ENCODE measurements around the gene KYNU.

Gene KYNU

DNA sequence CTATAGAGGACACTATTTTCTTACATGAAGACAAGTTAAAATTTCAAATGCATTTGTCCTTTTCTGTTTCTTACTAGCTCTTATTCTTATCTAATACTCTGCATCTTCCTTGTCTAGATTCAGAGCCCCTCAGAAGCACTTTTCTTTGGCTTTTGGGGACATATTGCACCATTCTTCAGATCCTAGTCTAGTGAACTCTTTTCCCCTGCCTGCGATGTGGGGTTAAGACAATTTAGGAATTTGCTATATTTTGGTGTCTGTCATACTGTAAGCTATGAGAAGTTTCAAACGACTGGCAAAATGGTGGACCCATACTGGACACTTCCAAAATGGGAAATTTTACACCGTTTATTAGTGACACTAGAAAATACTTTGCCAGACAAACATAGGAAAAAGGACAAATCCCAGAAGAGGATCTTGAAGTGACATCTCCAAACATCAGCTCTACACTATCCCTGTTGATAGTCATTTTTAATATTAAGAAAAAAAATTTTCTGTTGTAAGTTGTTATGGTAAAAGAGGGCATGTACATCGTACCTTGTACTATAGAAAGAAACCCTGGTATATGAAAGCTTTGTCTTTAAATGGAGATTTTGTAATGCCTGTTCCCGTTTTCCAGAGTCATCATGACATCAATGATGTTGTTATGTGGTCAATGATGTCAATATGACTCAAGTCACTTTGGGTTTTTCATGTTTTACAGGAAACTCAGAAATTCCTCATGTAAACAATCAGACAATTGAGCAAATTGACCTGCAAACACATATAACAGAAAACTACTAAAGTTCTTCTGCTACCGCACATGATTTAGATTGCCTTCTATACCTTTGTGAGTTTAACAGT is 4.4 kb upstream of the KYNU start:
- no peak overlapping the region for H3K27ac ChIP-seq (ENCODE audit: low read depth, low read length, poor library complexity, severe bottlenecking)
- H3K4me1 ChIP-seq (ENCODE audit: insufficient read depth, low read length, severe bottlenecking), result no peaks in the 10 kb centered on the region
- no peaks in the 10 kb centered on the region for H4K20me1 ChIP-seq (ENCODE audit: insufficient read depth, low read length)
- H2AFZ ChIP-seq (ENCODE audit: low read length), result no peak overlapping the region
- no peaks in the 10 kb centered on the region for H3K9me2 ChIP-seq (ENCODE audit: low read depth, low read length)
- no peaks in the 10 kb centered on the region for H3K79me2 ChIP-seq (ENCODE audit: insufficient read depth, low read length)
- no peak for TF ChIP-seq EZH2 (IDR thresholded peaks at IDR 0.05; ENCODE audit: borderline replicate concordance, low read length)
- TF ChIP-seq, protein P1, sequence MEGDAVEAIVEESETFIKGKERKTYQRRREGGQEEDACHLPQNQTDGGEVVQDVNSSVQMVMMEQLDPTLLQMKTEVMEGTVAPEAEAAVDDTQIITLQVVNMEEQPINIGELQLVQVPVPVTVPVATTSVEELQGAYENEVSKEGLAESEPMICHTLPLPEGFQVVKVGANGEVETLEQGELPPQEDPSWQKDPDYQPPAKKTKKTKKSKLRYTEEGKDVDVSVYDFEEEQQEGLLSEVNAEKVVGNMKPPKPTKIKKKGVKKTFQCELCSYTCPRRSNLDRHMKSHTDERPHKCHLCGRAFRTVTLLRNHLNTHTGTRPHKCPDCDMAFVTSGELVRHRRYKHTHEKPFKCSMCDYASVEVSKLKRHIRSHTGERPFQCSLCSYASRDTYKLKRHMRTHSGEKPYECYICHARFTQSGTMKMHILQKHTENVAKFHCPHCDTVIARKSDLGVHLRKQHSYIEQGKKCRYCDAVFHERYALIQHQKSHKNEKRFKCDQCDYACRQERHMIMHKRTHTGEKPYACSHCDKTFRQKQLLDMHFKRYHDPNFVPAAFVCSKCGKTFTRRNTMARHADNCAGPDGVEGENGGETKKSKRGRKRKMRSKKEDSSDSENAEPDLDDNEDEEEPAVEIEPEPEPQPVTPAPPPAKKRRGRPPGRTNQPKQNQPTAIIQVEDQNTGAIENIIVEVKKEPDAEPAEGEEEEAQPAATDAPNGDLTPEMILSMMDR (IDR thresholded peaks at IDR 0.05; ENCODE audit: low read length), result no peak
- H3K9ac ChIP-seq (ENCODE audit: low read length), result no peak overlapping the region
- no peak overlapping the region for H3K4me2 ChIP-seq (ENCODE audit: low read length)
- H3K9me3 ChIP-seq (ENCODE audit: low read length), result no peaks in the 10 kb centered on the region
- H3K4me3 ChIP-seq (ENCODE audit: low read depth, low read length, poor library complexity, severe bottlenecking), result no peak overlapping the region
- H3K36me3 ChIP-seq (ENCODE audit: insufficient read depth, low read length), result no peaks in the 10 kb centered on the region
- H3K27me3 ChIP-seq (ENCODE audit: insufficient read depth, low read length), result no peaks in the 10 kb centered on the region
- H3F3A ChIP-seq (ENCODE audit: insufficient read depth, low read length), result no peaks in the 10 kb centered on the region

DNA sequence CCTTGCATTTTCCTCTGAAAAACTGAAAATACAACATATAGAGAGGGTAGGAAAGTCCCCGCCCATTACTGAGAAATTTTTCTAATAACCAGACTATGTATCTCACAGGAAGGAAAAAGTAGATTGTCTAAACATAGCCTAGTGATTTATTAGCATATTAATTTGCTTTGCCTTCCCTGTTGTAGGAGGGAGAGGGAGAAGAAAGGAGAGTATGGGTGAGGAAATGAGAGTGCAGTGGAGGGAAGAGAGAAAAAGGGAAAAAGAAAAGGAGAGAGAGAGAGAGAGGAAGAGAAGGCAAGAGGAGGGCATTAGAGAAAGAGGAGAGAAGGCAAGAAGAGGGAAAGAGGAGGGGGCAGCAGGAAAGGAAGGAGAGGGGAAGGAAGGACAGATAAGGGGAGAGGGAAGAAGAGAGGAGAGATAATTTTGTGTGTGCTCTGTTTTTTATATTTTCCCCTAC is 3.6 kb upstream of the KYNU start:
- H3F3A ChIP-seq (ENCODE audit: insufficient read depth, low read length), result no peaks in the 10 kb centered on the region
- H3K4me1 ChIP-seq (ENCODE audit: insufficient read depth, low read length, severe bottlenecking), result no peaks in the 10 kb centered on the region
- H3K4me3 ChIP-seq (ENCODE audit: low read depth, low read length, poor library complexity, severe bottlenecking), result no peak overlapping the region
- H3K79me2 ChIP-seq (ENCODE audit: insufficient read depth, low read length), result no peaks in the 10 kb centered on the region
- no peak overlapping the region for H3K27ac ChIP-seq (ENCODE audit: low read depth, low read length, poor library complexity, severe bottlenecking)
- H3K9ac ChIP-seq (ENCODE audit: low read length), result no peak overlapping the region
- no peaks in the 10 kb centered on the region for H4K20me1 ChIP-seq (ENCODE audit: insufficient read depth, low read length)
- no peaks in the 10 kb centered on the region for H3K36me3 ChIP-seq (ENCODE audit: insufficient read depth, low read length)
- H3K9me3 ChIP-seq (ENCODE audit: low read length), result no peaks in the 10 kb centered on the region
- H2AFZ ChIP-seq (ENCODE audit: low read length), result no peak overlapping the region
- H3K4me2 ChIP-seq (ENCODE audit: low read length), result no peak overlapping the region
- no peaks in the 10 kb centered on the region for H3K9me2 ChIP-seq (ENCODE audit: low read depth, low read length)
- TF ChIP-seq, protein P1 (IDR thresholded peaks at IDR 0.05; ENCODE audit: low read length), result no peak
- no peak for TF ChIP-seq EZH2 (IDR thresholded peaks at IDR 0.05; ENCODE audit: borderline replicate concordance, low read length)
- no peaks in the 10 kb centered on the region for H3K27me3 ChIP-seq (ENCODE audit: insufficient read depth, low read length)

DNA sequence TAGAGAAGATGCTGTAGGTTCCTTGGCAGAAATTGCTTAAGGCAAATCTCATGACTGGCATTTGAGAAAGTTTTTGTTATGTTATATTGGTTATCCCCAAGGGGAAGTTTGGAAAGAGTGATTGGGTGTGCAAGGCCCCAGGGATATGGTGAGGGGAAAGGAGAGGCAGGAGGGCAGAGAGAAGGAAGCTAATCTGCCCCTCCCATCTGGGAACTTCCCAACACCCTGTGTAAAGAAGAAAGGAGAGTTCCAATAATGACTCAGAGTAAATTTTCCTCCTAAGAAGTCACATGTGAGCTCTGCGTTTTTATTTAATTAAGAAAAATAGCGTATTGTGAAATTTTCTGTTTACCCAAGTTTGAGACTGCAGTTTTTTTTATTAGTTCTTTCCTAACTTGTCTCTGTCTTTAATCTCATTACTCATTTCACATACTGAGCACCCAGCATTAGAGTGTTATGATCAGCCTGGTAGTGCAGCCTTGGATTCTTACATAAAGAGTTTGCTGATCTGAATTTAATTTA is 3.1 kb upstream of the KYNU start:
- TF ChIP-seq, protein P1 (IDR thresholded peaks at IDR 0.05; ENCODE audit: low read length), result no peak
- TF ChIP-seq EZH2 (IDR thresholded peaks at IDR 0.05; ENCODE audit: borderline replicate concordance, low read length), result no peak
- H3K4me3 ChIP-seq (ENCODE audit: low read depth, low read length, poor library complexity, severe bottlenecking), result no peak overlapping the region
- H3K9me2 ChIP-seq (ENCODE audit: low read depth, low read length), result no peaks in the 10 kb centered on the region
- H3K27ac ChIP-seq (ENCODE audit: low read depth, low read length, poor library complexity, severe bottlenecking), result no peak overlapping the region
- no peak overlapping the region for H2AFZ ChIP-seq (ENCODE audit: low read length)
- H3K9me3 ChIP-seq (ENCODE audit: low read length), result no peaks in the 10 kb centered on the region
- no peaks in the 10 kb centered on the region for H3K79me2 ChIP-seq (ENCODE audit: insufficient read depth, low read length)
- H3K4me2 ChIP-seq (ENCODE audit: low read length), result no peak overlapping the region
- H3K36me3 ChIP-seq (ENCODE audit: insufficient read depth, low read length), result no peaks in the 10 kb centered on the region
- H3K9ac ChIP-seq (ENCODE audit: low read length), result no peak overlapping the region
- no peaks in the 10 kb centered on the region for H4K20me1 ChIP-seq (ENCODE audit: insufficient read depth, low read length)
- H3K27me3 ChIP-seq (ENCODE audit: insufficient read depth, low read length), result no peaks in the 10 kb centered on the region
- no peaks in the 10 kb centered on the region for H3K4me1 ChIP-seq (ENCODE audit: insufficient read depth, low read length, severe bottlenecking)
- H3F3A ChIP-seq (ENCODE audit: insufficient read depth, low read length), result no peaks in the 10 kb centered on the region
